GM18951 (cell line): ENCODE results near the gene OR2F1.

Source experiments
- POLR2A ChIP-seq: IDR thresholded peaks from 4 replicates; pipeline ENCODE4 v1.6.1; 2011; ENCODE audit warnings: mild to moderate bottlenecking; ENCODE audit not compliant: insufficient read length, insufficient read depth; ENCODE audit errors: extremely low read depth
- in situ Hi-C: fragments of 300-500 bp; cut with MboI; formaldehyde crosslinking; loops from one replicate; pipeline ENCODE4 v1.12.0; 2022; ENCODE audit warnings: low sequenced_read_pairs, mixed read lengths, inconsistent platforms; ENCODE audit not compliant: unreplicated experiment

OR2F1 gene

GRCh38 chr7:143954544-143954943 lies at the start of gene OR2F1:
Gene OR2F1 (plus strand): TSS chr7:143954844. CDS start chr7:143959971, 5,127 bp downstream.
- TF ChIP-seq POLR2A, result no peak
- in situ Hi-C loops, result no loop called here

- in situ Hi-C loops, result no loop called here
- no peak for TF ChIP-seq POLR2A
These were observed 49.1 kb upstream of the OR2F1 start for GRCh38 chr7:143905509-143905908.

GRCh38 chr7:143906151-143906550 lies 48.5 kb upstream of the OR2F1 start:
- in situ Hi-C loops, result no loop called here

GRCh38 chr7:143906895-143907294 lies 47.7 kb upstream of the OR2F1 start:
- TF ChIP-seq POLR2A, result no peak
- in situ Hi-C loops, result no loop called here

More at GRCh38 chr7:143906151-143906550, 48.5 kb upstream of the OR2F1 start:
- no peak for TF ChIP-seq POLR2A

GRCh38 chr7:143908120-143908519 lies 46.5 kb upstream of the OR2F1 start:
- TF ChIP-seq POLR2A, result no peak
- in situ Hi-C loops, result no loop called here

- TF ChIP-seq POLR2A, result no peak
- in situ Hi-C loops, result no loop called here
These were observed 44.8 kb upstream of the OR2F1 start for GRCh38 chr7:143909863-143910262.

GRCh38 chr7:143910473-143911248 lies 44.0 kb upstream of the OR2F1 start:
- in situ Hi-C loops, result no loop called here
- TF ChIP-seq POLR2A, result no peak

- no peak for TF ChIP-seq POLR2A
- in situ Hi-C loops, result no loop called here
These were observed 40.6 kb upstream of the OR2F1 start for GRCh38 chr7:143913945-143914615.

GRCh38 chr7:143914938-143915652 lies 39.5 kb upstream of the OR2F1 start:
- no peak for TF ChIP-seq POLR2A
- in situ Hi-C loops, result no loop called here

GRCh38 chr7:143924851-143925250 lies 29.8 kb upstream of the OR2F1 start:
- in situ Hi-C loops, result no loop called here
- TF ChIP-seq POLR2A, result no peak

- in situ Hi-C loops, result no loop called here
- no peak for TF ChIP-seq POLR2A
These were observed 25.3 kb upstream of the OR2F1 start for GRCh38 chr7:143929224-143929920.

GRCh38 chr7:143931739-143932138 lies 22.9 kb upstream of the OR2F1 start:
- in situ Hi-C loops, result no loop called here
- TF ChIP-seq POLR2A, result no peak
